CD14-positive monocyte (primary cell): Measurements from ENCODE around the gene SPRN. TPM values are rescaled to one million over a fixed set of nuclear protein-coding genes. Genes with fewer than 3 reads are reported as not detected.
"Not testable (repeated sequence)": the region's sequence is repeated elsewhere in the genome, so short reads cannot be mapped to it uniquely, and the experiment has no call there.

Source experiments
- DNase-seq, 3 donors: peaks; one replicate each; pipeline ENCODE4 v3.0.0-alpha.2; 2011 to 2022
- H2AFZ ChIP-seq: 2 replicates; pipeline ENCODE4 v1.6.0; 2012; ENCODE audit warnings: mild to moderate bottlenecking, low read depth, low read length, inconsistent platforms; ENCODE audit not compliant: insufficient read depth, poor library complexity, severe bottlenecking
- H3K27ac ChIP-seq, 2 donors: 1 replicate in 1 of 2; 2 replicates in 1 of 2; pipeline ENCODE4 v1.5.1; 2012 to 2013; ENCODE audit warnings: low read length in 2 of 2, control low read depth in 1 of 2, inconsistent platforms in 1 of 2, low read depth in 1 of 2, mild to moderate bottlenecking in 1 of 2
- H3K27me3 ChIP-seq, 2 donors: one replicate each; pipeline versions ENCODE4 v1.6.0 to v1.6.1; 2011 to 2013; ENCODE audit warnings: low read length in 2 of 2; ENCODE audit not compliant: control insufficient read depth in 2 of 2, insufficient read depth in 2 of 2
- H3K36me3 ChIP-seq, 2 donors: replicated peaks in 1 of 2; 1 replicate in 1 of 2; 2 replicates in 1 of 2; pipeline versions ENCODE4 v1.5.1 to v1.6.1; 2012 to 2013; ENCODE audit warnings: low read length in 2 of 2, control low read depth in 1 of 2, inconsistent platforms in 1 of 2, mild to moderate bottlenecking in 1 of 2; ENCODE audit not compliant: insufficient read depth in 2 of 2, control insufficient read depth in 1 of 2
- H3K4me1 ChIP-seq, 2 donors: 1 replicate in 1 of 2; 2 replicates in 1 of 2; pipeline versions ENCODE4 v1.5.1 to v1.6.1; 2012 to 2013; ENCODE audit warnings: low read length in 2 of 2, control low read depth in 1 of 2, inconsistent platforms in 1 of 2, mild to moderate bottlenecking in 1 of 2, moderate library complexity in 1 of 2; ENCODE audit not compliant: insufficient read depth in 2 of 2, control insufficient read depth in 1 of 2
- H3K4me2 ChIP-seq: replicated peaks from 2 replicates; pipeline ENCODE3; 2012; ENCODE audit warnings: low read length, moderate library complexity, mild to moderate bottlenecking; ENCODE audit not compliant: poor library complexity, severe bottlenecking; ENCODE audit errors: extremely low read depth
- H3K4me3 ChIP-seq, 3 experiments: fragments of 200-600 bp in 1 of 3; sonication (generic) in 1 of 3; replicated peaks in 1 of 3; 1 replicate in 2 of 3; 2 replicates in 1 of 3; pipeline ENCODE4 v1.5.1; 2011 to 2013; ENCODE audit warnings: low read length in 3 of 3, mild to moderate bottlenecking in 3 of 3, control low read depth in 2 of 3, low read depth in 2 of 3, inconsistent platforms in 1 of 3, moderate library complexity in 1 of 3
- H3K79me2 ChIP-seq: 2 replicates; pipeline ENCODE4 v1.6.0; 2012; ENCODE audit warnings: mild to moderate bottlenecking, control low read depth, inconsistent platforms, low read length, moderate library complexity; ENCODE audit not compliant: insufficient read depth
- H3K9ac ChIP-seq: 2 replicates; pipeline ENCODE4 v1.6.0; 2017; ENCODE audit warnings: low read length, mild to moderate bottlenecking; ENCODE audit not compliant: insufficient read depth, poor library complexity, severe bottlenecking
- H3K9me3 ChIP-seq, 2 donors: replicated peaks in 1 of 2; 1 replicate in 1 of 2; 2 replicates in 1 of 2; pipeline versions ENCODE4 v1.5.1 to v1.6.1; 2012 to 2013; ENCODE audit warnings: low read length in 2 of 2, control low read depth in 1 of 2; ENCODE audit not compliant: control insufficient read depth in 1 of 2, insufficient read depth in 1 of 2
- H4K20me1 ChIP-seq: 2 replicates; pipeline ENCODE4 v1.6.0; 2012; ENCODE audit warnings: mild to moderate bottlenecking, low read length, control low read depth, moderate library complexity; ENCODE audit not compliant: insufficient read depth
- H3K27ac Mint-ChIP-seq, 7 donors: one replicate each; pipeline ENCODE4 v1.8.0; 2020; ENCODE audit warnings: mild to moderate bottlenecking in 7 of 7, mixed read lengths in 7 of 7, moderate library complexity in 6 of 7, inconsistent platforms in 2 of 7
- H3K27me3 Mint-ChIP-seq, 3 donors: one replicate each; pipeline ENCODE4 v1.8.0; 2021 to 2022; ENCODE audit warnings: low read depth in 3 of 3, mild to moderate bottlenecking in 3 of 3, mixed read lengths in 3 of 3, moderate library complexity in 3 of 3, inconsistent platforms in 1 of 3
- H3K36me3 Mint-ChIP-seq, 2 donors: one replicate each; pipeline ENCODE4 v1.8.0; 2020; ENCODE audit warnings: mixed read lengths in 2 of 2, inconsistent platforms in 1 of 2, mild to moderate bottlenecking in 1 of 2
- H3K4me1 Mint-ChIP-seq: one replicate; pipeline ENCODE4 v1.8.0; 2020; ENCODE audit warnings: mild to moderate bottlenecking, mixed read lengths
- H3K4me3 Mint-ChIP-seq, 2 donors: one replicate each; pipeline ENCODE4 v1.8.0; 2020; ENCODE audit warnings: mild to moderate bottlenecking in 2 of 2, mixed read lengths in 2 of 2, moderate library complexity in 1 of 2
- H3K9me3 Mint-ChIP-seq, 7 donors: one replicate each; pipeline ENCODE4 v1.8.0; 2020 to 2022; ENCODE audit warnings: mixed read lengths in 7 of 7, mild to moderate bottlenecking in 6 of 7, moderate library complexity in 6 of 7, inconsistent platforms in 2 of 7
- WGBS: methylation state at CpG from one replicate; pipeline ENCODE4 v1.1.5; 2013; ENCODE audit warnings: missing lambda C conversion rate; ENCODE audit not compliant: insufficient coverage; 5-methylcytosine and 5-hydroxymethylcytosine counted together
- intact Hi-C, 2 donors: fragments of 100-400 bp; cut with micrococcal nuclease; formaldehyde crosslinking; loops; one replicate each; pipeline versions ENCODE4 v1.15.0 to v1.15.1; 2023
- polyA plus RNA-seq, 3 donors: library from polyadenylated mRNA; depleted of rRNA in 1 of 3; unstranded in 2 of 3; stranded (reverse) in 1 of 3; fragments of 300-500 nt in 2 of 3; fragments of >200 nt in 1 of 3; fragmentation: Illumina TruSeq in 2 of 3; gene quantifications; 1 replicate in 2 of 3; 2 replicates in 1 of 3; pipeline ENCODE4 v1.2.3, GENCODE V29; 2012 to 2021
- TF ChIP-seq, protein P1 (sequence below): fragments of 200-600 bp; IDR thresholded peaks from one replicate; pipeline ENCODE4 v1.8.0; 2022; ENCODE audit warnings: antibody characterized with exemption, mild to moderate bottlenecking

SPRN gene
- polyA plus RNA-seq, 3 donors = not detected

DNA sequence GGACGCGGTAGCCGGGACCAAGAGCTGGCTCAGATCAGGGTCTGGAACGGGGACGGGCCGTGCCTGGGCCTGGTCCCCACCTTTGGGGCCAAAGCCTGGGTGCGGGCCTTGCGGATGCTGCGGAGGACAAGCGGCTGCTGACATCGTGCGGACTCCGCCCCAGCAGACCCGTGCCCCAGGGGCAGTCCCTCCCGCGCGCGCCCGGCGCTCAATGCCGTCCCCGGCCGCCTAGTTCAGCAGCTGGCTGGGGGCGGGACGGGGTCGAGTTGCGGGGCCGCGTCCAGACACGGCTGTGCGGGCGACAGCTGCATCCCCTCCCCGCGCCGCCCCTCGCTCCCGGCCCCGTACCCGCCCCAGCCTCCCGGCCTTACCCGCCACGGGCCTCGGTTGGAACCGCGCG, 323 bp downstream of the SPRN start:
- H3K36me3 Mint-ChIP-seq = peaks cover 3 to 15% of the 10 kb centered on the region in 2 donors

DNA sequence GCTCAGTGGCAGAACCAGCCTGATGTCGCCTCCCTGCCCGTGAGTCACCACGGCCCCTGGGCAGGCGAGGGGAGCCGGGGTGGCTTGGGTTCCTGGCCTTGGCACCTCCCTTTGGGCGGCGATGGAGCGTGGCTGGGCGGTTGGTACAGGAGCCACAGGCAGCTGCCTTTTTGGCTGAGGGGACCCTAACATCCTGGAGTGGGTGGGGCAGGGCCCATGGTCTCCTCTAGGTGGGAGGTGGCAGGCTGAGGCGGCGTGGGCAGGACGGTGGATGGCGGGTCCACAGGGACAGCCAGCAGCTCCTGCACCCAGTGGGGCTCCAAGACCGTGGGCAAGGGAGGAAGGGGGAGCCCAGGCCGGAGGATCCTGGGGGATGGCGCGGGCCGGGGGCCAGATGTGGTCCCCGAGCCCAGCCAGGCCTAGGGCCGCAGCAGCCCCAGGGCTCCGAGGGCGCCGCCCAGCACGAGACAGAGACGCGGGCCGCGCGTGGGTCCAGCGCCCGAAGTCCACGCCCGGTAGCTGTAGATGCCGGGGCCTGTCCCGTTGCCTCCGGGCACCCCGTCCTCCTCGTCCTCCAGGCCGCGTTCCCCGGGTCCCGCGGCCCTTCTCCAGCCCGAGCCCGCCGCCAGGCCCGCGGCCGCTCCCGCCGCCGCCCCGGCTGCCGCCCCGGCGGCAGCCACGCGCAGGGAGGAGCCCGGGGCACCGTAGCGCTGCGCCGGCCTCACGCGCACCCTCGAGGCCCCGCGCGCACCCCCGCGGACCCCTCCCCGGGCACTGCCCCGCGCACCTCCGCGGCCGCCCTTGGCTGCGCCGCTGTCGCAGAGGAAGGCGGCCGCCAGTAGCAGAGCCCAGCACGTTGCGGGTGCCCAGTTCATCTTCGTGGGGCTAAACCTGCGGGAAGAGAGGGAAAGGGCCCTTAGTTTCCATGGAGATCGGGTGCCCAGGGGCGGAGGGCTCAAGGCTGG, 1.3 kb downstream of the SPRN start:
- TF ChIP-seq, protein P1, sequence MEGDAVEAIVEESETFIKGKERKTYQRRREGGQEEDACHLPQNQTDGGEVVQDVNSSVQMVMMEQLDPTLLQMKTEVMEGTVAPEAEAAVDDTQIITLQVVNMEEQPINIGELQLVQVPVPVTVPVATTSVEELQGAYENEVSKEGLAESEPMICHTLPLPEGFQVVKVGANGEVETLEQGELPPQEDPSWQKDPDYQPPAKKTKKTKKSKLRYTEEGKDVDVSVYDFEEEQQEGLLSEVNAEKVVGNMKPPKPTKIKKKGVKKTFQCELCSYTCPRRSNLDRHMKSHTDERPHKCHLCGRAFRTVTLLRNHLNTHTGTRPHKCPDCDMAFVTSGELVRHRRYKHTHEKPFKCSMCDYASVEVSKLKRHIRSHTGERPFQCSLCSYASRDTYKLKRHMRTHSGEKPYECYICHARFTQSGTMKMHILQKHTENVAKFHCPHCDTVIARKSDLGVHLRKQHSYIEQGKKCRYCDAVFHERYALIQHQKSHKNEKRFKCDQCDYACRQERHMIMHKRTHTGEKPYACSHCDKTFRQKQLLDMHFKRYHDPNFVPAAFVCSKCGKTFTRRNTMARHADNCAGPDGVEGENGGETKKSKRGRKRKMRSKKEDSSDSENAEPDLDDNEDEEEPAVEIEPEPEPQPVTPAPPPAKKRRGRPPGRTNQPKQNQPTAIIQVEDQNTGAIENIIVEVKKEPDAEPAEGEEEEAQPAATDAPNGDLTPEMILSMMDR = no peak
- H3K27me3 Mint-ChIP-seq = peaks cover 20 to 29% (median 26%) of the 10 kb centered on the region in 3 donors
- Histone ChIP-seq H3K9me3 (no peaks in the 10 kb centered on the region), H3K4me2 (no peak overlapping the region), H3K4me1 (peaks cover 0 to 4% of the 10 kb centered on the region in 2 donors), H3K36me3 (peaks cover 0 to 11% of the 10 kb centered on the region in 2 donors), H3K79me2 (no peaks in the 10 kb centered on the region), H3K27me3 (peaks cover 0 to 25% of the 10 kb centered on the region in 2 donors), H2AFZ (no peak overlapping the region), H3K4me3 (no peak overlapping the region), H3K27ac (no peak overlapping the region), H3K9ac (no peak overlapping the region), H4K20me1 (peaks cover 9% of the 10 kb centered on the region)
- no peaks in the 10 kb centered on the region for H3K4me1 Mint-ChIP-seq
- H3K27ac Mint-ChIP-seq = no peak overlapping the region
- H3K36me3 Mint-ChIP-seq = peaks cover 4 to 24% of the 10 kb centered on the region in 2 donors
- peaks cover 0 to 7% (median 2%) of the 10 kb centered on the region in 7 donors for H3K9me3 Mint-ChIP-seq
- intact Hi-C loops = loop anchor here in 1 of 2 donors (5.0 kb wide), 1 partner anchor 144 kb away; the partner anchor contains the start of gene SYCE1
- peak in 1 of 3 donors; percentile 2 for DNase-seq
- peak overlapping the region in 1 of 2 donors; percentile 78 for H3K4me3 Mint-ChIP-seq
- 19% methylated on average over 87 of the region's 88 CpGs for WGBS

More for the DNA sequence above, 323 bp downstream of the SPRN start:
- not testable (repeated sequence) for H3K79me2 ChIP-seq, DNase-seq, H3K27ac Mint-ChIP-seq, H3K4me1 ChIP-seq, H3K27ac ChIP-seq, H3K36me3 ChIP-seq, H3K4me3 ChIP-seq, H3K4me1 Mint-ChIP-seq, H4K20me1 ChIP-seq, H2AFZ ChIP-seq, H3K4me3 Mint-ChIP-seq, H3K9ac ChIP-seq, H3K9me3 ChIP-seq, H3K4me2 ChIP-seq
- WGBS = no CpG with 5 or more reads among the region's 46 CpGs
- intact Hi-C loops = loop anchor here in 1 of 2 donors (5.0 kb wide), 1 partner anchor 143 kb away; the partner anchor contains the start of gene SYCE1
- Mint-ChIP-seq H3K9me3 (peaks cover 0 to 15% (median 9%) of the 10 kb centered on the region in 7 donors), H3K27me3 (peaks cover 23 to 31% (median 30%) of the 10 kb centered on the region in 3 donors)
- H3K27me3 ChIP-seq = peaks cover under 1 to 25% of the 10 kb centered on the region in 2 donors
